HepG2 (cell line): ENCODE measurements around the gene SLC13A3. TPM values are rescaled to one million over a fixed set of nuclear protein-coding genes. Genes with fewer than 3 reads are reported as not detected.

Experiments used
- CENPX ChIP-seq: sonication (generic); formaldehyde crosslinking; IDR thresholded peaks from 2 replicates; pipeline ENCODE4 v1.9.0; 2021; ENCODE audit warnings: mild to moderate bottlenecking, missing genetic modification reagents, moderate library complexity
- DNMT3B ChIP-seq: conservative IDR thresholded peaks from 2 replicates; pipeline ENCODE4 v1.6.1; 2016; ENCODE audit warnings: missing biosample characterization, control low read depth
- EED ChIP-seq: sonication (generic); formaldehyde crosslinking; IDR thresholded peaks from 2 replicates; pipeline ENCODE4 v1.5.0; 2020; ENCODE audit warnings: mild to moderate bottlenecking, missing genetic modification reagents
- ETV6 ChIP-seq: sonication (generic); formaldehyde crosslinking; conservative IDR thresholded peaks from 2 replicates; pipeline ENCODE4 v1.4.0; 2020; ENCODE audit warnings: missing genetic modification reagents
- NFIB ChIP-seq: sonication (generic); formaldehyde crosslinking; IDR thresholded peaks from 2 replicates; pipeline ENCODE4 v1.9.0; 2021; ENCODE audit warnings: missing genetic modification reagents, mild to moderate bottlenecking, borderline replicate concordance
- NR1H2 ChIP-seq: sonication (generic); formaldehyde crosslinking; IDR thresholded peaks from 2 replicates; pipeline ENCODE4 v1.8.1; 2022; ENCODE audit warnings: low read depth, missing genetic modification reagents, borderline replicate concordance
- NR2F2 ChIP-seq: IDR thresholded peaks from 2 replicates; pipeline ENCODE4 v1.6.1; 2012; ENCODE audit warnings: low read depth, inconsistent platforms, borderline replicate concordance
- PCBP1 ChIP-seq: fragments of 200-400 bp; formaldehyde crosslinking; IDR thresholded peaks from 2 replicates; pipeline ENCODE4 v1.6.1; 2017; ENCODE audit warnings: mild to moderate bottlenecking, low read depth, low read length, borderline replicate concordance
- PRMT3 ChIP-seq: sonication (generic); formaldehyde crosslinking; IDR thresholded peaks from 2 replicates; pipeline ENCODE4 v1.8.1; 2022; ENCODE audit warnings: low read depth, mild to moderate bottlenecking, moderate library complexity, missing genetic modification reagents, borderline replicate concordance
- RFX1 ChIP-seq: fragments of 450-650 bp; IDR thresholded peaks from 2 replicates; pipeline ENCODE4 v1.6.1; 2017
- STAG1 ChIP-seq: sonication (generic); formaldehyde crosslinking; IDR thresholded peaks from 2 replicates; pipeline ENCODE4 v1.4.0; 2020; ENCODE audit warnings: missing genetic modification reagents
- ZFX ChIP-seq: sonication (generic); formaldehyde crosslinking; IDR thresholded peaks from 2 replicates; pipeline ENCODE4 v1.4.0; 2020; ENCODE audit warnings: mild to moderate bottlenecking, low read depth, missing genetic modification reagents, moderate library complexity
- ZMYM2 ChIP-seq: sonication (generic); formaldehyde crosslinking; IDR thresholded peaks from 2 replicates; pipeline ENCODE4 v1.8.0; 2022; ENCODE audit warnings: mild to moderate bottlenecking, missing genetic modification reagents
- ZMYM3 ChIP-seq: sonication (generic); formaldehyde crosslinking; IDR thresholded peaks from 2 replicates; pipeline ENCODE4 v1.5.1; 2020; ENCODE audit warnings: mild to moderate bottlenecking, missing genetic modification reagents
- ZNF280B ChIP-seq: sonication (generic); formaldehyde crosslinking; IDR thresholded peaks from 2 replicates; pipeline ENCODE4 v1.5.0; 2020; ENCODE audit warnings: missing genetic modification reagents, mild to moderate bottlenecking, borderline replicate concordance
- polyA plus RNA-seq, 8 experiments: library from polyadenylated mRNA; depleted of rRNA in 3 of 8; stranded (reverse) in 7 of 8; unstranded in 1 of 8; fragments of >200 nt; fragmentation: Illumina TruSeq in 4 of 8; extraction: Trizol in 4 of 8; gene quantifications; 2 replicates each; pipeline versions ENCODE4 v1.2.1 to v1.2.3, GENCODE V29; 2011 to 2016; ENCODE audit warnings: low read depth in 4 of 8, missing spikeins in 1 of 8, mixed read lengths in 1 of 8; ENCODE audit not compliant: insufficient read depth in 1 of 8
- total RNA-seq, 5 experiments: library from RNA; depleted of rRNA; stranded (reverse); fragments of >200 nt; fragmentation: Illumina TruSeq; extraction: Trizol; gene quantifications; 2 replicates each; pipeline ENCODE4 v1.2.3, GENCODE V29; 2016; ENCODE audit warnings: low read depth in 1 of 5
- TF ChIP-seq, protein P1 (sequence below): sonication (generic); formaldehyde crosslinking; conservative IDR thresholded peaks from 2 replicates; pipeline ENCODE4 v1.4.0; 2020; ENCODE audit warnings: missing genetic modification reagents
- TF ChIP-seq, protein P2 (sequence below): sonication (generic); formaldehyde crosslinking; conservative IDR thresholded peaks from 2 replicates; pipeline ENCODE4 v1.4.0; 2020; ENCODE audit warnings: missing genetic modification reagents
- TF ChIP-seq, protein P3 (sequence below): sonication (generic); formaldehyde crosslinking; conservative IDR thresholded peaks from 2 replicates; pipeline ENCODE4 v1.5.0; 2020; ENCODE audit warnings: missing genetic modification reagents
- TF ChIP-seq, protein P4 (sequence below): sonication (generic); formaldehyde crosslinking; conservative IDR thresholded peaks from 2 replicates; pipeline ENCODE4 v1.8.0; 2022; ENCODE audit warnings: low read depth, missing genetic modification reagents

SLC13A3 gene
- total and polyA plus RNA-seq, 2 of the 13 experiments (the other 11 are each of a cell fraction or from before 2014, with no cell fraction given): 66.5 to 76.0 TPM

DNA sequence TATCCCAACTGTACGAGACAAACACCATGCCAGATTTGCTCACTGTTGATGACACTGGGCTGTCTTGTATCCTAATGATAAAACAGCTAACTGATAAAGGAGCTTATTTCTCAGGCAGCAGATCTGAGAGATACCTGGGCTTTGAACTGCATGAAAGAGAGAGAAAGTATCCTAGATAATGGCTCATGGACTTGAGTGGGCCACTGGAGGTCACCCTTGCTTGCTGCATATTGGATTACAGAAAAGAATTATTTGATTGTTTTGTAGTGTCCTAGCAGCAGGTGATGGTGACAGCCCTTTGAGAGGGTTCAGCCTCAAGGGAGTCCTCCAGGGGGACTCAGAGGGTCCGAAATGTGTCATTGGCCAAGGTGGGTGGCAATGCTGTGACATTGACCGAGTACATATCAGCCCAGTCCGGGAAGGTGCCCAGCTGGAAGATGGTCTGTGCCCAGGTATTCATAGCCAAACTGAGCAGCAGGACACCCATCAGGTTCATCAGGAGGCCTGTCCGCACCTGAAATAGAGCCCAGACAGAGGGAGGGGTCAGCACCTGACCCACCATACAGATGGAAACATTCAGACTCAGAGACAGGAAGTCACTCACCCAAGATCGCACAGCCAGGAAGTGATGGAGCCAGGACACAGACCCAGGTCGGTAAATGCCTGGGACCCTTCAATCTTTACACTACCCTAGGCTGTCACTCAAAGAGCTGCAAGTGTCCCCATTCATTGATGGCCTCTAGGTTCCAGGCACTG lies 91.4 kb downstream of the SLC13A3 start (continued):
- TF ChIP-seq, protein P1, sequence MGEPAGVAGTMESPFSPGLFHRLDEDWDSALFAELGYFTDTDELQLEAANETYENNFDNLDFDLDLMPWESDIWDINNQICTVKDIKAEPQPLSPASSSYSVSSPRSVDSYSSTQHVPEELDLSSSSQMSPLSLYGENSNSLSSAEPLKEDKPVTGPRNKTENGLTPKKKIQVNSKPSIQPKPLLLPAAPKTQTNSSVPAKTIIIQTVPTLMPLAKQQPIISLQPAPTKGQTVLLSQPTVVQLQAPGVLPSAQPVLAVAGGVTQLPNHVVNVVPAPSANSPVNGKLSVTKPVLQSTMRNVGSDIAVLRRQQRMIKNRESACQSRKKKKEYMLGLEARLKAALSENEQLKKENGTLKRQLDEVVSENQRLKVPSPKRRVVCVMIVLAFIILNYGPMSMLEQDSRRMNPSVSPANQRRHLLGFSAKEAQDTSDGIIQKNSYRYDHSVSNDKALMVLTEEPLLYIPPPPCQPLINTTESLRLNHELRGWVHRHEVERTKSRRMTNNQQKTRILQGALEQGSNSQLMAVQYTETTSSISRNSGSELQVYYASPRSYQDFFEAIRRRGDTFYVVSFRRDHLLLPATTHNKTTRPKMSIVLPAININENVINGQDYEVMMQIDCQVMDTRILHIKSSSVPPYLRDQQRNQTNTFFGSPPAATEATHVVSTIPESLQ: 0 out of 2 replicates have a peak, but pooled peaks have one; percentile 48
- no peak for TF ChIP-seq PRMT3 (CRISPR knock-in tag)
- no peak for TF ChIP-seq PCBP1
- TF ChIP-seq EED: no peak
- 0 out of 2 replicates have a peak, but pooled peaks have one; percentile 12 for TF ChIP-seq ZMYM2 (CRISPR knock-in tag)
- no peak for TF ChIP-seq DNMT3B
- no peak for TF ChIP-seq RFX1
- TF ChIP-seq STAG1: peak; percentile 94
- no peak for TF ChIP-seq CENPX (CRISPR knock-in tag)
- 0 out of 2 replicates have a peak, but pooled peaks have one; percentile 28 for TF ChIP-seq NR1H2 (CRISPR knock-in tag)
- TF ChIP-seq ZMYM3 (CRISPR knock-in tag): no peak
- no peak for TF ChIP-seq ZNF280B (CRISPR knock-in tag)
- TF ChIP-seq, protein P2, sequence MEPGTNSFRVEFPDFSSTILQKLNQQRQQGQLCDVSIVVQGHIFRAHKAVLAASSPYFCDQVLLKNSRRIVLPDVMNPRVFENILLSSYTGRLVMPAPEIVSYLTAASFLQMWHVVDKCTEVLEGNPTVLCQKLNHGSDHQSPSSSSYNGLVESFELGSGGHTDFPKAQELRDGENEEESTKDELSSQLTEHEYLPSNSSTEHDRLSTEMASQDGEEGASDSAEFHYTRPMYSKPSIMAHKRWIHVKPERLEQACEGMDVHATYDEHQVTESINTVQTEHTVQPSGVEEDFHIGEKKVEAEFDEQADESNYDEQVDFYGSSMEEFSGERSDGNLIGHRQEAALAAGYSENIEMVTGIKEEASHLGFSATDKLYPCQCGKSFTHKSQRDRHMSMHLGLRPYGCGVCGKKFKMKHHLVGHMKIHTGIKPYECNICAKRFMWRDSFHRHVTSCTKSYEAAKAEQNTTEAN (CRISPR knock-in tag): no peak
- 0 out of 2 replicates have a peak, but pooled peaks have one; percentile 7 for TF ChIP-seq ZFX (CRISPR knock-in tag)
- 0 out of 2 replicates have a peak, but pooled peaks have one; percentile 50 for TF ChIP-seq ETV6 (CRISPR knock-in tag)
- 0 out of 2 replicates have a peak, but pooled peaks have one; percentile 24 for TF ChIP-seq NFIB
- TF ChIP-seq, protein P3, sequence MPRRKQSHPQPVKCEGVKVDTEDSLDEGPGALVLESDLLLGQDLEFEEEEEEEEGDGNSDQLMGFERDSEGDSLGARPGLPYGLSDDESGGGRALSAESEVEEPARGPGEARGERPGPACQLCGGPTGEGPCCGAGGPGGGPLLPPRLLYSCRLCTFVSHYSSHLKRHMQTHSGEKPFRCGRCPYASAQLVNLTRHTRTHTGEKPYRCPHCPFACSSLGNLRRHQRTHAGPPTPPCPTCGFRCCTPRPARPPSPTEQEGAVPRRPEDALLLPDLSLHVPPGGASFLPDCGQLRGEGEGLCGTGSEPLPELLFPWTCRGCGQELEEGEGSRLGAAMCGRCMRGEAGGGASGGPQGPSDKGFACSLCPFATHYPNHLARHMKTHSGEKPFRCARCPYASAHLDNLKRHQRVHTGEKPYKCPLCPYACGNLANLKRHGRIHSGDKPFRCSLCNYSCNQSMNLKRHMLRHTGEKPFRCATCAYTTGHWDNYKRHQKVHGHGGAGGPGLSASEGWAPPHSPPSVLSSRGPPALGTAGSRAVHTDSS: no peak
- no peak for TF ChIP-seq NR2F2
- TF ChIP-seq, protein P4, sequence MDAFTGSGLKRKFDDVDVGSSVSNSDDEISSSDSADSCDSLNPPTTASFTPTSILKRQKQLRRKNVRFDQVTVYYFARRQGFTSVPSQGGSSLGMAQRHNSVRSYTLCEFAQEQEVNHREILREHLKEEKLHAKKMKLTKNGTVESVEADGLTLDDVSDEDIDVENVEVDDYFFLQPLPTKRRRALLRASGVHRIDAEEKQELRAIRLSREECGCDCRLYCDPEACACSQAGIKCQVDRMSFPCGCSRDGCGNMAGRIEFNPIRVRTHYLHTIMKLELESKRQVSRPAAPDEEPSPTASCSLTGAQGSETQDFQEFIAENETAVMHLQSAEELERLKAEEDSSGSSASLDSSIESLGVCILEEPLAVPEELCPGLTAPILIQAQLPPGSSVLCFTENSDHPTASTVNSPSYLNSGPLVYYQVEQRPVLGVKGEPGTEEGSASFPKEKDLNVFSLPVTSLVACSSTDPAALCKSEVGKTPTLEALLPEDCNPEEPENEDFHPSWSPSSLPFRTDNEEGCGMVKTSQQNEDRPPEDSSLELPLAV (CRISPR knock-in tag): no peak
